Lower leg skin (tissue), 3 donors: ENCODE data around the gene MMP19.

Experiments
- POLR2A ChIP-seq, 2 donors: fragments of 450-650 bp; IDR thresholded peaks; one replicate each; pipeline ENCODE4 v1.6.1; 2016 to 2017; ENCODE audit warnings: antibody characterized with exemption in 2 of 2, mild to moderate bottlenecking in 1 of 2, moderate library complexity in 1 of 2
- TF ChIP-seq, protein P1 (sequence below), 3 donors: fragments of 450-650 bp; IDR thresholded peaks; one replicate each; pipeline ENCODE4 v1.5.1; 2016; ENCODE audit warnings: antibody characterized with exemption in 3 of 3, mild to moderate bottlenecking in 3 of 3, moderate library complexity in 2 of 3

DNA sequence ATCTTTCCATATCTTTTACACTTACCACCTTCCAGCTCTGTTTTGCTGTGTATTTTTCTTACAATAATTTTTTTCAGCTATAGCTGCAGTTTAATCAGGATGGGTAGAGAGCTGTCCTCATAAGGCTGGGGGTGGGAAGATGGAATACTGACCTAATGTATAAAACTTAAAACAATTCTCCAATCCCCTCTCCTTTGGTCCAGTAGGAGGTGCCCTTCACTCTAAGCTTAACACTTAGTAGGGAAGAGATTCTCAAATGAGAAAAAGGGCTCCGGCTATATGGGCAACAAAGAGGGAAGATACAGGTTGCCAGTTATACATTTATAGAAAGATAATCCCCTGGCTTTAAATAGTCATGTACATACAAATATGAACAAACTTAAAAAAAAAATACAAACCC, 22.1 kb downstream of the MMP19 start:
- TF ChIP-seq, protein P1, sequence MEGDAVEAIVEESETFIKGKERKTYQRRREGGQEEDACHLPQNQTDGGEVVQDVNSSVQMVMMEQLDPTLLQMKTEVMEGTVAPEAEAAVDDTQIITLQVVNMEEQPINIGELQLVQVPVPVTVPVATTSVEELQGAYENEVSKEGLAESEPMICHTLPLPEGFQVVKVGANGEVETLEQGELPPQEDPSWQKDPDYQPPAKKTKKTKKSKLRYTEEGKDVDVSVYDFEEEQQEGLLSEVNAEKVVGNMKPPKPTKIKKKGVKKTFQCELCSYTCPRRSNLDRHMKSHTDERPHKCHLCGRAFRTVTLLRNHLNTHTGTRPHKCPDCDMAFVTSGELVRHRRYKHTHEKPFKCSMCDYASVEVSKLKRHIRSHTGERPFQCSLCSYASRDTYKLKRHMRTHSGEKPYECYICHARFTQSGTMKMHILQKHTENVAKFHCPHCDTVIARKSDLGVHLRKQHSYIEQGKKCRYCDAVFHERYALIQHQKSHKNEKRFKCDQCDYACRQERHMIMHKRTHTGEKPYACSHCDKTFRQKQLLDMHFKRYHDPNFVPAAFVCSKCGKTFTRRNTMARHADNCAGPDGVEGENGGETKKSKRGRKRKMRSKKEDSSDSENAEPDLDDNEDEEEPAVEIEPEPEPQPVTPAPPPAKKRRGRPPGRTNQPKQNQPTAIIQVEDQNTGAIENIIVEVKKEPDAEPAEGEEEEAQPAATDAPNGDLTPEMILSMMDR (IDR thresholded peaks at IDR 0.05), result no peak
- no peak for TF ChIP-seq POLR2A (IDR thresholded peaks at IDR 0.05)
